Measurements from ENCODE around the gene CLEC4F. TPM values are rescaled to one million over a fixed set of nuclear protein-coding genes. Genes with fewer than 3 reads are reported as not detected.
"Not testable (repeated sequence)": the region's sequence is repeated elsewhere in the genome, so short reads cannot be mapped to it uniquely, and the experiment has no call there.

Gene CLEC4F
- total RNA-seq, 1 donor from 2014 or later, result not detected

GRCh38 chr2:70806013-70806412 is 14.4 kb downstream of the CLEC4F start:
- TF ChIP-seq CTCF (IDR thresholded peaks at IDR 0.05; ENCODE audit: unreplicated experiment), result no peak
- H3K9me3 Mint-ChIP-seq (ENCODE audit: low read depth), result no peaks in the 10 kb centered on the region

GRCh38 chr2:70801607-70802263 is 18.7 kb downstream of the CLEC4F start:
- H3K36me3 Mint-ChIP-seq (ENCODE audit: insufficient read depth), result no peaks in the 10 kb centered on the region
- H3K4me3 Mint-ChIP-seq (ENCODE audit: low read depth), result no peak overlapping the region
- peaks cover 8% of the 10 kb centered on the region for H3K9me3 Mint-ChIP-seq (ENCODE audit: low read depth)
- no peak for TF ChIP-seq CTCF (IDR thresholded peaks at IDR 0.05; ENCODE audit: unreplicated experiment)
- no peak for DNase-seq (ENCODE audit: low spot score, unreplicated experiment)
- H3K27me3 Mint-ChIP-seq, result peaks cover 51% of the 10 kb centered on the region
- no peak overlapping the region for H3K27ac Mint-ChIP-seq
- H3K4me1 Mint-ChIP-seq (ENCODE audit: low read depth), result no peaks in the 10 kb centered on the region

More at GRCh38 chr2:70806013-70806412, 14.4 kb downstream of the CLEC4F start:
- Mint-ChIP-seq H3K4me1 (ENCODE audit: low read depth) (peaks cover 2% of the 10 kb centered on the region), H3K4me3 (ENCODE audit: low read depth) (no peak overlapping the region), H3K36me3 (ENCODE audit: insufficient read depth) (no peaks in the 10 kb centered on the region), H3K27ac (no peak overlapping the region), H3K27me3 (peaks cover 43% of the 10 kb centered on the region)
- DNase-seq (ENCODE audit: low spot score, unreplicated experiment), result no peak

DNA sequence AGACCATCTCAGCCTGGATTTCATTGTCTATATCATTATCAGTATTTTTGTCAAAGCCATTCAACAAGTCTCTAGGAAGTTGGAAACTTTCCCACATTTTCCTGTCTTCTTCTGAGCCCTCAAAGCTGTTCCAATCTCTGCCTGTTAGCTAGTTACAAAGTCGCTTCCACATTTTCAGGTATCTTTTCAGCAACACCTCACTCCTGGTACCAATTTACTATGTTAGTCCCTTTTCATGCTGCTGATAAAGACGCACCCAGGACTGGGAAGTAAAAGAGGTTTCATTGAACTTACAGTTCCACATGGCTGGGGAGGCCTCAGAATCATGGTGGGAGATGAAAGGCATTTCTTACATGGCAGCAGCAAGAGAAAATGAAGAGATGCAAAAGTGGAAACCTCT is 20.7 kb downstream of the CLEC4F start:
- Mint-ChIP-seq H3K27ac (no peak overlapping the region), H3K27me3 (peaks cover 60% of the 10 kb centered on the region), H3K4me1 (ENCODE audit: low read depth) (no peaks in the 10 kb centered on the region), H3K9me3 (ENCODE audit: low read depth) (peaks cover 8% of the 10 kb centered on the region), H3K36me3 (ENCODE audit: insufficient read depth) (no peaks in the 10 kb centered on the region), H3K4me3 (ENCODE audit: low read depth) (no peak overlapping the region)
- TF ChIP-seq CTCF (IDR thresholded peaks at IDR 0.05; ENCODE audit: unreplicated experiment), result no peak
- DNase-seq (ENCODE audit: low spot score, unreplicated experiment), result no peak

GRCh38 chr2:70797996-70798395 is 22.4 kb downstream of the CLEC4F start:
- not testable (repeated sequence) for H3K4me3 Mint-ChIP-seq (ENCODE audit: low read depth); H3K27ac Mint-ChIP-seq; H3K4me1 Mint-ChIP-seq (ENCODE audit: low read depth); H3K36me3 Mint-ChIP-seq (ENCODE audit: insufficient read depth); DNase-seq (ENCODE audit: low spot score, unreplicated experiment); H3K9me3 Mint-ChIP-seq (ENCODE audit: low read depth)
- peaks cover 65% of the 10 kb centered on the region for H3K27me3 Mint-ChIP-seq

- H3K4me3 Mint-ChIP-seq (ENCODE audit: low read depth), result no peak overlapping the region
- H3K4me1 Mint-ChIP-seq (ENCODE audit: low read depth), result no peaks in the 10 kb centered on the region
- no peak overlapping the region for H3K27ac Mint-ChIP-seq
- TF ChIP-seq CTCF (IDR thresholded peaks at IDR 0.05; ENCODE audit: unreplicated experiment), result no peak
- no peak for DNase-seq (ENCODE audit: low spot score, unreplicated experiment)
- H3K27me3 Mint-ChIP-seq, result peaks cover 67% of the 10 kb centered on the region
- H3K9me3 Mint-ChIP-seq (ENCODE audit: low read depth), result peaks cover 8% of the 10 kb centered on the region
- no peaks in the 10 kb centered on the region for H3K36me3 Mint-ChIP-seq (ENCODE audit: insufficient read depth)
These were observed 22.9 kb downstream of the CLEC4F start for GRCh38 chr2:70797506-70797905.

DNA sequence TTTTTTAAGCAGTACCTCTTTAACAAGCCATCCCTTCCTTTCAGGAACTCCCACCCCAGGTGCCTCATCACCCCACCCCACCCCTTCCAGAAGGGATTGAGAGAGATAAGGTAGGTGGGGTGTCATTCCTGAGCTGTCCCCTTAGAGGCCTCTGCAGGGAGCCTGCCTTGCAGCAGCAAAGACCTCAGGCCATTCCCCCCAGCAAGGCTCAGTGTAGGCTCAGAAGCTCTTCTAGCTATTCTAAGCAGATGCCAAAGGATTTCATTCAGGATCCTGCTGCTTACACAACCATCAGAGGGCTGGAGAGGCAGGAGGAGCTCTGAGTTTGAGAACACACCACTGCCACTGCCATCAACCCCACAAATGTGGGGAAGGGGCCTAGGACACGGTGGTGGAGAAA is 24.1 kb downstream of the CLEC4F start:
- Mint-ChIP-seq H3K36me3 (ENCODE audit: insufficient read depth) (no peaks in the 10 kb centered on the region), H3K4me3 (ENCODE audit: low read depth) (no peak overlapping the region), H3K9me3 (ENCODE audit: low read depth) (peaks cover 8% of the 10 kb centered on the region), H3K27ac (no peak overlapping the region), H3K27me3 (peaks cover 72% of the 10 kb centered on the region), H3K4me1 (ENCODE audit: low read depth) (no peaks in the 10 kb centered on the region)
- TF ChIP-seq CTCF (IDR thresholded peaks at IDR 0.05; ENCODE audit: unreplicated experiment), result no peak
- no peak for DNase-seq (ENCODE audit: low spot score, unreplicated experiment)
